ES-I3 (cell line): ENCODE results near the gene C11orf98.
"Not testable (repeated sequence)": the region's sequence is repeated elsewhere in the genome, so short reads cannot be mapped to it uniquely, and the experiment has no call there.

Source experiments
- H3K36me3 ChIP-seq: 2 replicates; pipeline ENCODE4 v1.6.1; 2013; ENCODE audit warnings: mild to moderate bottlenecking, low read length, control low read depth, moderate library complexity; ENCODE audit not compliant: insufficient read depth
- H3K4me1 ChIP-seq: 2 replicates; pipeline ENCODE4 v1.6.1; 2013; ENCODE audit warnings: mild to moderate bottlenecking, control low read depth, low read length; ENCODE audit not compliant: insufficient read depth
- H3K9ac ChIP-seq: 2 replicates; pipeline ENCODE4 v1.6.1; 2013; ENCODE audit warnings: low read depth, mild to moderate bottlenecking, low read length, moderate library complexity
- H3K9me3 ChIP-seq: 2 replicates; pipeline ENCODE4 v1.6.1; 2013; ENCODE audit warnings: mild to moderate bottlenecking, low read length, moderate library complexity; ENCODE audit not compliant: control insufficient read depth, insufficient read depth

C11orf98 gene

GRCh38 chr11:62621027-62621566 is 43.9 kb downstream of the C11orf98 start:
- Histone ChIP-seq H3K9me3 (no peaks in the 10 kb centered on the region), H3K36me3 (peaks cover 7% of the 10 kb centered on the region), H3K9ac (peak overlapping the region; percentile 85), H3K4me1 (peaks cover 6% of the 10 kb centered on the region; the same call in 1 of the 2 replicates)

GRCh38 chr11:62616957-62617356 is 48.1 kb downstream of the C11orf98 start:
- not testable (repeated sequence) for H3K36me3 ChIP-seq, H3K9me3 ChIP-seq, H3K9ac ChIP-seq
- peaks cover 18% of the 10 kb centered on the region for H3K4me1 ChIP-seq

GRCh38 chr11:62615521-62615920 is 49.5 kb downstream of the C11orf98 start:
- no peak overlapping the region for H3K9ac ChIP-seq
- no peaks in the 10 kb centered on the region for H3K9me3 ChIP-seq
- H3K4me1 ChIP-seq = peaks cover 13% of the 10 kb centered on the region
- H3K36me3 ChIP-seq = no peaks in the 10 kb centered on the region; the same call in 1 of the 2 replicates

GRCh38 chr11:62614275-62614674 is 50.7 kb downstream of the C11orf98 start:
- no peaks in the 10 kb centered on the region for H3K9me3 ChIP-seq
- H3K36me3 ChIP-seq = no peaks in the 10 kb centered on the region; the same call in 1 of the 2 replicates
- H3K9ac ChIP-seq = no peak overlapping the region
- H3K4me1 ChIP-seq = peaks cover 12% of the 10 kb centered on the region; the same call in 1 of the 2 replicates

GRCh38 chr11:62613291-62613778 is 51.7 kb downstream of the C11orf98 start:
- no peaks in the 10 kb centered on the region; the same call in 1 of the 2 replicates for H3K36me3 ChIP-seq
- peak overlapping the region; percentile 62; the same call in 1 of the 2 replicates for H3K9ac ChIP-seq

More at GRCh38 chr11:62613291-62613778, 51.7 kb downstream of the C11orf98 start:
- H3K4me1 ChIP-seq = peaks cover 12% of the 10 kb centered on the region; the same call in 1 of the 2 replicates
- no peaks in the 10 kb centered on the region for H3K9me3 ChIP-seq
